IMR-90 (cell line): Measurements from ENCODE around the gene ATP10B. TPM values are rescaled to one million over a fixed set of nuclear protein-coding genes. Genes with fewer than 3 reads are reported as not detected.

Source experiments
- ATAC-seq: fragments of 200-7000 bp; cut with Tn5 transposase; 2 replicates; pipeline ENCODE4 v1.9.1; 2020; ENCODE audit warnings: low read depth, mild to moderate bottlenecking, moderate library complexity
- BruUV-seq: library from RNA; stranded (reverse); fragments of 400-500 nt; replicated peaks from 2 replicates; lab custom pipeline; 2021; lab: Mats Ljungman, UMichigan
- CTCF ChIA-PET: fragments of 300-600 bp; formaldehyde crosslinking; extraction: SDS; loops from one replicate; lab custom pipeline; 2021; ENCODE audit warnings: antibody characterized with exemption; lab: Yijun Ruan, JAX
- POLR2A ChIA-PET: fragments of 300-600 bp; sonication (Branson Sonifier 250); formaldehyde crosslinking; loops from one replicate; lab custom pipeline; 2022; ENCODE audit warnings: antibody characterized with exemption; ENCODE audit not compliant: unreplicated experiment; lab: Charles Lee
- DNase-seq: peaks from one replicate; pipeline ENCODE4 v3.0.0; 2013
- H2AFZ ChIP-seq: replicated peaks from 2 replicates; pipeline ENCODE3; 2013; ENCODE audit warnings: low read length, mild to moderate bottlenecking; ENCODE audit not compliant: poor library complexity
- H2AK5ac ChIP-seq: 2 replicates; pipeline ENCODE4 v1.6.1; 2013; ENCODE audit warnings: low read depth, low read length, inconsistent platforms
- H2AK9ac ChIP-seq: replicated peaks from 2 replicates; pipeline ENCODE3; 2013; ENCODE audit warnings: mild to moderate bottlenecking, low read depth, low read length, moderate library complexity; ENCODE audit not compliant: poor library complexity
- H2BK120ac ChIP-seq: 2 replicates; pipeline ENCODE4 v1.6.1; 2013; ENCODE audit warnings: low read depth, low read length, inconsistent platforms
- H2BK15ac ChIP-seq: 3 replicates; pipeline ENCODE4 v1.6.1; 2013; ENCODE audit warnings: low read depth, low read length, inconsistent platforms
- H2BK20ac ChIP-seq: 2 replicates; pipeline ENCODE4 v1.6.1; 2013; ENCODE audit warnings: low read depth, mild to moderate bottlenecking, inconsistent platforms, low read length, moderate library complexity
- H2BK5ac ChIP-seq: 2 replicates; pipeline ENCODE4 v1.6.1; 2013; ENCODE audit warnings: mild to moderate bottlenecking, low read depth, low read length, inconsistent platforms; ENCODE audit not compliant: poor library complexity, severe bottlenecking
- H3K14ac ChIP-seq: replicated peaks from 2 replicates; pipeline ENCODE4 v1.6.1; 2013; ENCODE audit warnings: low read depth, low read length, inconsistent platforms
- H3K18ac ChIP-seq: 2 replicates; pipeline ENCODE4 v1.6.1; 2013; ENCODE audit warnings: low read depth, low read length, control low read depth
- H3K23ac ChIP-seq: 2 replicates; pipeline ENCODE4 v1.6.1; 2013; ENCODE audit warnings: low read depth, low read length, inconsistent platforms
- H3K27ac ChIP-seq: 2 replicates; pipeline ENCODE4 v1.5.1; 2013; ENCODE audit warnings: mild to moderate bottlenecking, control low read depth, low read length; ENCODE audit not compliant: insufficient read depth
- H3K27me3 ChIP-seq: 2 replicates; pipeline ENCODE4 v1.6.1; 2013; ENCODE audit warnings: low read length; ENCODE audit not compliant: control insufficient read depth, insufficient read depth
- H3K36me3 ChIP-seq: 2 replicates; pipeline ENCODE4 v1.6.1; 2013; ENCODE audit warnings: low read length, mixed read lengths; ENCODE audit not compliant: control insufficient read depth, insufficient read depth
- H3K4ac ChIP-seq: 2 replicates; pipeline ENCODE4 v1.6.1; 2013; ENCODE audit warnings: low read depth, low read length, inconsistent platforms
- H3K4me1 ChIP-seq: 2 replicates; pipeline ENCODE4 v1.6.1; 2013; ENCODE audit warnings: low read length, mixed read lengths; ENCODE audit not compliant: control insufficient read depth, insufficient read depth
- H3K4me2 ChIP-seq: 2 replicates; pipeline ENCODE4 v1.6.1; 2013; ENCODE audit warnings: low read depth, mild to moderate bottlenecking, control low read depth, low read length, moderate library complexity
- H3K4me3 ChIP-seq: 2 replicates; pipeline ENCODE4 v1.5.1; 2013; ENCODE audit warnings: low read depth, mild to moderate bottlenecking, control low read depth, low read length, moderate library complexity; ENCODE audit not compliant: insufficient read depth
- H3K56ac ChIP-seq: 2 replicates; pipeline ENCODE4 v1.6.1; 2013; ENCODE audit warnings: low read length, inconsistent platforms; ENCODE audit not compliant: insufficient read depth; ENCODE audit errors: extremely low read depth
- H3K79me1 ChIP-seq, 2 experiments: 2 replicates each; pipeline ENCODE4 v1.6.1; 2013; ENCODE audit warnings: low read length in 2 of 2, inconsistent platforms in 1 of 2, low read depth in 1 of 2
- H3K9ac ChIP-seq: 2 replicates; pipeline ENCODE4 v1.6.1; 2013; ENCODE audit warnings: low read depth, low read length, control low read depth
- H3K9me1 ChIP-seq: 2 replicates; pipeline ENCODE4 v1.6.1; 2013; ENCODE audit warnings: low read length, inconsistent platforms; ENCODE audit not compliant: insufficient read depth
- H3K9me3 ChIP-seq: 2 replicates; pipeline ENCODE4 v1.6.1; 2013; ENCODE audit warnings: low read length; ENCODE audit not compliant: control insufficient read depth, insufficient read depth
- H4K20me1 ChIP-seq: 2 replicates; pipeline ENCODE4 v1.6.1; 2013; ENCODE audit warnings: low read length, inconsistent platforms; ENCODE audit not compliant: insufficient read depth
- H4K5ac ChIP-seq: 2 replicates; pipeline ENCODE4 v1.6.1; 2013; ENCODE audit warnings: mild to moderate bottlenecking, low read depth, low read length, control low read depth
- H4K8ac ChIP-seq, 2 experiments: 2 replicates each; pipeline ENCODE4 v1.6.1; 2013; ENCODE audit warnings: low read depth in 2 of 2, low read length in 2 of 2, control low read depth in 1 of 2, inconsistent platforms in 1 of 2
- H4K91ac ChIP-seq: 2 replicates; pipeline ENCODE4 v1.6.1; 2013; ENCODE audit warnings: low read depth, low read length, inconsistent platforms; ENCODE audit not compliant: insufficient read depth
- BHLHE40 ChIP-seq: fragments of 150-350 bp; IDR thresholded peaks from 2 replicates; pipeline ENCODE4 v1.6.1; 2016; ENCODE audit warnings: mild to moderate bottlenecking, low read depth, low read length
- SMC3 ChIP-seq: fragments of 150-350 bp; IDR thresholded peaks from 2 replicates; pipeline ENCODE4 v1.6.1; 2016; ENCODE audit warnings: low read depth, mild to moderate bottlenecking, antibody characterized with exemption, low read length, moderate library complexity
- WGBS, 2 experiments: methylation state at CpG; one replicate each; pipeline versions ENCODE4 v1.1.5 to v1.1.7; 2013; ENCODE audit warnings: missing lambda C conversion rate in 2 of 2; ENCODE audit not compliant: insufficient read length in 1 of 2; ENCODE audit errors: extremely low coverage in 2 of 2; 5-methylcytosine and 5-hydroxymethylcytosine counted together
- dilution Hi-C: fragments of 300-500 bp; cut with HindIII; formaldehyde crosslinking; loops from one replicate; pipeline ENCODE4 v1.14.3; 2018; ENCODE audit warnings: low sequenced_read_pairs; ENCODE audit not compliant: unreplicated experiment
- in situ Hi-C: fragments of 300-500 bp; cut with MboI; formaldehyde crosslinking; loops from 3 replicates; pipeline ENCODE4 v1.14.3; 2019; ENCODE audit warnings: low sequenced_read_pairs, inconsistent platforms, mixed read lengths
- intact Hi-C: fragments of 100-400 bp; cut with micrococcal nuclease; formaldehyde crosslinking; loops from 2 replicates; pipeline ENCODE4 v1.10.0; 2022
- polyA plus RNA-seq, 3 experiments: library from polyadenylated mRNA; depleted of rRNA; stranded (reverse); fragments of >200 nt; gene quantifications; 2 replicates each; pipeline ENCODE4 v1.2.3, GENCODE V29; 2012; ENCODE audit warnings: low replicate concordance in 1 of 3
- total RNA-seq: library from RNA; depleted of rRNA; stranded (reverse); fragments of >200 nt; gene quantifications from 2 replicates; pipeline ENCODE4 v1.2.3, GENCODE V29; 2012
- TF ChIP-seq, protein P1 (sequence below): fragments of 150-350 bp; IDR thresholded peaks from 2 replicates; pipeline ENCODE4 v1.6.1; 2016; ENCODE audit warnings: low read depth, mild to moderate bottlenecking, low read length, moderate library complexity, borderline replicate concordance

Gene ATP10B
- total and polyA plus RNA-seq, 2 of the 4 experiments (the other 2 are of a cell fraction) = not detected

DNA sequence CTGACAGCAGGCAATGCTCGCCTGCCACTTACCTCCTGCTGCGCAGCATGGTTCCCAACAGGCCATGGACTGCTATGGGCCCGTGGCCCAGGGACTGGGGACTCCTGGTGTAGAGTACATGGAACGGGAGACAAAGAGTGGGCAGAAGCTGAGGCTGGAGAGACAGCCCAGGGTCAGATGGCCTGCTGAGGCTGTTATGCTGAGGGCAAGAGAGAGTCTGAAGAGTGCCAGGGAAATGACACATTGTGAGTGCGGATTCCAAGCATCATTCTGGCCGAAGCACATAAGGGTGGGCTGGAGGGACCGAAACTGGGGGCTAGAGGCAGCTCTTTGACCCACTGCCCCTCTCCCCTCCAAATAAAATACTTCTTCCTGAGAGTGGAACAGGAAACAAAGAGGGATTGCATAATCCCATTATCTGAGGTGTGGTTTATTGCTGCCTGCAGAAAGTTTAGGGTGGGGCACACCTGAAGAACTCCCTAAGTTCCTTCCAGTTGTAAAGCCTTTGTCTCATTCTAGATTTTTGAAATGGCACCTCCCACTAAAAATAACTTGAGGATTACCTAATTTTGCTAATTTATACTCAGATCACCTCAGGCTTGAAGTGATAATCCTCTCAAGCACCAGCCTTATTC, 158.1 kb downstream of the ATP10B start:
- TF ChIP-seq, protein P1, sequence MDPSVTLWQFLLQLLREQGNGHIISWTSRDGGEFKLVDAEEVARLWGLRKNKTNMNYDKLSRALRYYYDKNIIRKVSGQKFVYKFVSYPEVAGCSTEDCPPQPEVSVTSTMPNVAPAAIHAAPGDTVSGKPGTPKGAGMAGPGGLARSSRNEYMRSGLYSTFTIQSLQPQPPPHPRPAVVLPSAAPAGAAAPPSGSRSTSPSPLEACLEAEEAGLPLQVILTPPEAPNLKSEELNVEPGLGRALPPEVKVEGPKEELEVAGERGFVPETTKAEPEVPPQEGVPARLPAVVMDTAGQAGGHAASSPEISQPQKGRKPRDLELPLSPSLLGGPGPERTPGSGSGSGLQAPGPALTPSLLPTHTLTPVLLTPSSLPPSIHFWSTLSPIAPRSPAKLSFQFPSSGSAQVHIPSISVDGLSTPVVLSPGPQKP = no peak
- no peak for TF ChIP-seq SMC3
- TF ChIP-seq BHLHE40 = no peak
- intact Hi-C loops (no loop called here), dilution Hi-C loops (no loop called here), in situ Hi-C loops (no loop called here)
- ATAC-seq (no peak), DNase-seq (no peak)
- no peak overlapping the region for H2AFZ ChIP-seq
- H3K9ac ChIP-seq = no peak overlapping the region
- H2BK120ac ChIP-seq = no peak overlapping the region
- no peak overlapping the region for H2BK20ac ChIP-seq
- no peaks in the 10 kb centered on the region for H4K20me1 ChIP-seq
- no peak overlapping the region for H4K5ac ChIP-seq
- no peak overlapping the region for H2BK15ac ChIP-seq
- no peak overlapping the region for H3K23ac ChIP-seq
- no peaks in the 10 kb centered on the region for H3K79me1 ChIP-seq
- H3K4me2 ChIP-seq = no peak overlapping the region
- H3K36me3 ChIP-seq = no peaks in the 10 kb centered on the region
- no peak overlapping the region for H4K8ac ChIP-seq
- H3K9me1 ChIP-seq = no peaks in the 10 kb centered on the region
- H3K4ac ChIP-seq = no peak overlapping the region
- H3K14ac ChIP-seq = no peak overlapping the region
- H3K27me3 ChIP-seq = no peaks in the 10 kb centered on the region
- no peak overlapping the region for H3K27ac ChIP-seq
- POLR2A ChIA-PET = no interaction called here
- no TSS peak for BruUV-seq
- H3K4me1 ChIP-seq = no peaks in the 10 kb centered on the region
- no peak overlapping the region for H3K18ac ChIP-seq
- H2BK5ac ChIP-seq = no peak overlapping the region
- H2AK5ac ChIP-seq = no peak overlapping the region
- CTCF ChIA-PET = no interaction called here
- no peak overlapping the region for H3K56ac ChIP-seq
- no peak overlapping the region for H2AK9ac ChIP-seq
- H3K4me3 ChIP-seq = no peak overlapping the region
- H4K91ac ChIP-seq = no peak overlapping the region
- WGBS, 2 experiments = 29% methylated on average over 3 of the region's 7 CpGs; no CpG with 5 or more reads in 1 of the 2 experiments
- H3K9me3 ChIP-seq = peaks cover 5% of the 10 kb centered on the region; the same call in 1 of the 2 replicates
